GM23248 (cell line): ENCODE data around the gene AHRR. TPM values are rescaled to one million over a fixed set of nuclear protein-coding genes. Genes with fewer than 3 reads are reported as not detected.

Source experiments
- DNase-seq: peaks from one replicate; pipeline ENCODE4 v3.0.0-alpha.2; 2015
- H2AFZ ChIP-seq: fragments of 200-600 bp; sonication (generic); 2 replicates; pipeline ENCODE4 v1.6.1; 2016; ENCODE audit warnings: antibody characterized with exemption
- H3F3A ChIP-seq: fragments of 200-600 bp; sonication (generic); 2 replicates; pipeline ENCODE4 v1.6.1; 2016; ENCODE audit warnings: mild to moderate bottlenecking, antibody characterized with exemption, mixed run types; ENCODE audit not compliant: insufficient read depth
- H3K27ac ChIP-seq: fragments of 200-600 bp; sonication (generic); 2 replicates; pipeline ENCODE4 v1.5.1; 2016; ENCODE audit warnings: mild to moderate bottlenecking
- H3K27me3 ChIP-seq: fragments of 200-600 bp; sonication (generic); replicated peaks from 2 replicates; pipeline ENCODE4 v1.6.1; 2016; ENCODE audit warnings: mild to moderate bottlenecking; ENCODE audit not compliant: insufficient read depth
- H3K36me3 ChIP-seq: fragments of 200-600 bp; sonication (generic); 2 replicates; pipeline ENCODE4 v1.6.1; 2016; ENCODE audit warnings: low read depth, mild to moderate bottlenecking
- H3K4me1 ChIP-seq: fragments of 200-600 bp; sonication (generic); 2 replicates; pipeline ENCODE4 v1.6.1; 2016; ENCODE audit warnings: mild to moderate bottlenecking; ENCODE audit not compliant: insufficient read depth
- H3K4me2 ChIP-seq: fragments of 200-600 bp; sonication (generic); one replicate; pipeline ENCODE4 v1.6.1; 2016; ENCODE audit warnings: mild to moderate bottlenecking; ENCODE audit not compliant: unreplicated experiment
- H3K4me3 ChIP-seq: fragments of 200-600 bp; sonication (generic); 2 replicates; pipeline ENCODE4 v1.5.1; 2016; ENCODE audit warnings: mild to moderate bottlenecking
- H3K79me2 ChIP-seq: fragments of 200-600 bp; sonication (generic); 2 replicates; pipeline ENCODE4 v1.6.1; 2016; ENCODE audit warnings: mild to moderate bottlenecking; ENCODE audit not compliant: insufficient read depth
- H3K9ac ChIP-seq: fragments of 200-600 bp; sonication (generic); 2 replicates; pipeline ENCODE4 v1.6.1; 2016; ENCODE audit warnings: mild to moderate bottlenecking
- H3K9me2 ChIP-seq: fragments of 200-600 bp; sonication (generic); 2 replicates; pipeline ENCODE4 v1.6.1; 2016; ENCODE audit warnings: mixed run types, mild to moderate bottlenecking, moderate library complexity; ENCODE audit not compliant: insufficient read depth
- H3K9me3 ChIP-seq: fragments of 200-600 bp; sonication (generic); one replicate; pipeline ENCODE4 v1.6.1; 2017; ENCODE audit warnings: low read depth
- H4K20me1 ChIP-seq: fragments of 200-600 bp; sonication (generic); 2 replicates; pipeline ENCODE4 v1.6.0; 2016; ENCODE audit not compliant: insufficient read depth
- EZH2 ChIP-seq: fragments of 200-600 bp; sonication (generic); IDR thresholded peaks from 2 replicates; pipeline ENCODE4 v1.6.1; 2018; ENCODE audit warnings: antibody characterized with exemption, mild to moderate bottlenecking; ENCODE audit not compliant: insufficient read depth, poor library complexity, severe bottlenecking
- EZH2phosphoT487 ChIP-seq: fragments of 200-600 bp; sonication (generic); IDR thresholded peaks from 2 replicates; pipeline ENCODE4 v1.6.1; 2018; ENCODE audit warnings: antibody characterized with exemption, moderate library complexity, mild to moderate bottlenecking, low read depth; ENCODE audit not compliant: insufficient read depth
- WGBS, 2 experiments: methylation state at CpG; one replicate each; pipeline ENCODE4 v1.1.6; 2015 to 2017; ENCODE audit warnings: low lambda C conversion rate in 2 of 2, low coverage in 1 of 2; ENCODE audit errors: missing lambda C conversion rate in 2 of 2; 5-methylcytosine and 5-hydroxymethylcytosine counted together
- in situ Hi-C: fragments of 300-500 bp; cut with MboI; formaldehyde crosslinking; loops from 2 replicates; pipeline ENCODE4 v1.15.0; 2020
- polyA plus RNA-seq: library from polyadenylated mRNA; unstranded; fragments of >200 nt; fragmentation: Nextera tagmentation; extraction: Ambion mirVana; gene quantifications from 2 replicates; pipeline ENCODE4 v1.2.1, GENCODE V29; 2016
- total RNA-seq: library from RNA; depleted of rRNA; stranded (reverse); fragments of >200 nt; shearing (Covaris generic); gene quantifications from 2 replicates; pipeline ENCODE4 v1.2.3, GENCODE V29; 2014

The AHRR gene
- total and polyA plus RNA-seq, 2 experiments from 2014 or later = 13.2 to 33.7 TPM

GRCh38 chr5:483011-483410 is 161.5 kb downstream of the AHRR start:
- H3K9me2 ChIP-seq = no peaks in the 10 kb centered on the region

DNA sequence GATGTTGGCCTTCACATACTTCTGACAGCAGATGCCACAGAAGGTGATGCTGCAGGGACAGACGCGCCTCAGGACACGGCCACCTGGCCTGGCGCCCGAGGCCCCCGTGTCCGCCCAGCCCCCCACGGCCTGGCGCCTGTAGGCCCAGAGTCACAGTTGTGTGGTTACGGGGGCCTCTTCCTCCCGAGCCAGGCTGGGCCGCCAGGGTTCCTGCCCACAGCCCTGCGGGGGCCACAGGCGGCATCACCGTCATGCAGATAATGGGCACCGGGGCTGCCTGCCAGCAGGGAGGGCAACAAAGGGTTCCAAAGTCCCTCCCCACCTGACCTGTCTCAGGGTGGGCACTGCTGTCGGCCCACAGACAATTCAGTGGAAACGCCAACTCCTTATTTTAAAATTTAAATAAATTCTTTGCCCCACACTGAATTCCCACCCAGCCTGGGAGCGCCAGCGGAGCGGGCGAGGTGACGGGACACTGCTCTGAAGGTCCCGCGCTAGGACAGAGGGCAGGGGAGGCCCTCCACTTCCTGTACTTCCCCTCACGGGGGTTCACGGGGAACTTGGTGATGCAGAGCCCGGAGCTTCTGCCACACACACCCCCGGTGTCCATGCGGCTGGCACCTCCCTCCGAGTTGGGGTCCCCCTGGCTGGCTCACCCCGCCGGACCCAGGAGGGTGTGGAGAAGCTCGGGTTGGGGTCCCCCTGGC is 162.1 kb downstream of the AHRR start:
- no peaks in the 10 kb centered on the region for H3K9me3 ChIP-seq
- H3K4me3 ChIP-seq = no peak overlapping the region
- H2AFZ ChIP-seq = no peak overlapping the region
- no peaks in the 10 kb centered on the region for H3F3A ChIP-seq
- in situ Hi-C loops = no loop called here
- H3K9ac ChIP-seq = no peak overlapping the region
- no peak overlapping the region for H3K4me2 ChIP-seq
- WGBS, 2 experiments = 82 to 85% methylated on average over 30 to 34 of the region's 34 CpGs
- H3K27me3 ChIP-seq = no peaks in the 10 kb centered on the region
- no peak overlapping the region for H3K27ac ChIP-seq
- H3K9me2 ChIP-seq = no peaks in the 10 kb centered on the region
- no peaks in the 10 kb centered on the region for H3K4me1 ChIP-seq
- no peak for TF ChIP-seq EZH2
- no peak for TF ChIP-seq EZH2phosphoT487
- H3K79me2 ChIP-seq = no peaks in the 10 kb centered on the region
- H3K36me3 ChIP-seq = no peaks in the 10 kb centered on the region
- H4K20me1 ChIP-seq = no peaks in the 10 kb centered on the region
- no peak for DNase-seq

More at GRCh38 chr5:483011-483410, 161.5 kb downstream of the AHRR start:
- H3K27ac ChIP-seq = no peak overlapping the region
- no peak overlapping the region for H3K4me3 ChIP-seq
- no peaks in the 10 kb centered on the region for H3K27me3 ChIP-seq
- in situ Hi-C loops = no loop called here
- no peak overlapping the region for H3K4me2 ChIP-seq
- DNase-seq = no peak
- H3K79me2 ChIP-seq = no peaks in the 10 kb centered on the region
- no peaks in the 10 kb centered on the region for H3F3A ChIP-seq
- H3K4me1 ChIP-seq = no peaks in the 10 kb centered on the region
- no peaks in the 10 kb centered on the region for H3K9me3 ChIP-seq
- TF ChIP-seq EZH2phosphoT487 = no peak
- TF ChIP-seq EZH2 = no peak
- no peak overlapping the region for H3K9ac ChIP-seq
- WGBS, 2 experiments = 90 to 92% methylated on average over 18 to 26 of the region's 26 CpGs
- no peaks in the 10 kb centered on the region for H4K20me1 ChIP-seq
- no peak overlapping the region for H2AFZ ChIP-seq
- H3K36me3 ChIP-seq = no peaks in the 10 kb centered on the region

DNA sequence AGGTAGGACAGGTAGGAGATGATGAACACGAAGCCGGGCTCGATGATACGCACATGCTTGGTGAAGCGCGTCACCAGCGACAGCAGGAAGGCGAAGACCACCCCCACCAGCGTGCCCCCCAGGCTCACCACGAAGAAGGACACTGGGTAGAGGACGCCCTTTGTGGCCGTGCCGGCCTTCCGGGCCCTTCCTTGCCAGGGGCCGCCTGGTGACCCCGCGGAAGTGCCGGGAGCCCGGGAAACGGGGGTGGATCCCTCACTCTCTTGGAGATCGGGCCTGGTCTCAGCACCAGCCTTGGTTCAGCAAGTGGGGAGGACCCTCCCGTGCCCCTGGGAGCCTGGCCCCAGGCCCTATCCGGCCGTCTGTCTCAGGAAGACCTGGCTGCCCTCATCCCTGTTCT is 163.0 kb downstream of the AHRR start:
- Histone ChIP-seq H3K36me3 (no peaks in the 10 kb centered on the region), H3K27ac (no peak overlapping the region), H3K9me3 (no peaks in the 10 kb centered on the region), H3K9me2 (no peaks in the 10 kb centered on the region), H3K4me1 (no peaks in the 10 kb centered on the region), H3K9ac (no peak overlapping the region), H3K4me3 (no peak overlapping the region), H4K20me1 (no peaks in the 10 kb centered on the region), H2AFZ (no peak overlapping the region), H3K27me3 (no peaks in the 10 kb centered on the region), H3K79me2 (no peaks in the 10 kb centered on the region), H3K4me2 (no peak overlapping the region), H3F3A (no peaks in the 10 kb centered on the region)
- WGBS, 2 experiments = 78 to 81% methylated on average over 19 to 22 of the region's 24 CpGs
- no peak for TF ChIP-seq EZH2
- TF ChIP-seq EZH2phosphoT487 = no peak
- no peak for DNase-seq
- in situ Hi-C loops = no loop called here

- WGBS, 2 experiments = 76 to 77% methylated on average over 28 to 29 of the region's 29 CpGs
- Histone ChIP-seq H2AFZ (no peak overlapping the region), H3K79me2 (no peaks in the 10 kb centered on the region), H4K20me1 (no peaks in the 10 kb centered on the region), H3K9ac (no peak overlapping the region), H3K27me3 (no peaks in the 10 kb centered on the region), H3F3A (no peaks in the 10 kb centered on the region), H3K9me3 (no peaks in the 10 kb centered on the region), H3K4me3 (no peak overlapping the region), H3K9me2 (no peaks in the 10 kb centered on the region), H3K27ac (no peak overlapping the region), H3K36me3 (no peaks in the 10 kb centered on the region), H3K4me1 (no peaks in the 10 kb centered on the region), H3K4me2 (no peak overlapping the region)
- TF ChIP-seq EZH2phosphoT487 = no peak
- TF ChIP-seq EZH2 = no peak
- in situ Hi-C loops = no loop called here
- no peak for DNase-seq
Observed at GRCh38 chr5:485113-485945, 163.8 kb downstream of the AHRR start.
